ENCODE measurements around the gene TTC23L. TPM values are rescaled to one million over a fixed set of nuclear protein-coding genes. Genes with fewer than 3 reads are reported as not detected.
A peak's percentile ranks its signal among the peaks of the same experiment; 100 is the strongest.

Gene TTC23L
- total and polyA plus RNA-seq, 4 donors: 0.51 to 4.4 (median 1.1) TPM

GRCh38 chr5:34833976-34834793, 4.8 kb upstream of the TTC23L start:
- Histone ChIP-seq H3K4me1 (ENCODE audit: control insufficient read depth in 5 of 5, insufficient read depth in 5 of 5, low read length in 5 of 5) (peaks cover 0 to 17% (median 4%) of the 10 kb centered on the region in 5 donors), H3K9me3 (ENCODE audit: control insufficient read depth in 4 of 4, insufficient read depth in 3 of 4, low read length in 3 of 4) (no peaks in the 10 kb centered on the region), H3K27me3 (ENCODE audit: control insufficient read depth in 3 of 3, insufficient read depth in 3 of 3, low read length in 2 of 3) (no peaks in the 10 kb centered on the region), H3K9ac (ENCODE audit: insufficient read depth in 1 of 2, low read length in 2 of 2) (no peak overlapping the region), H3K4me3 (no peak overlapping the region), H3K36me3 (ENCODE audit: control insufficient read depth in 4 of 4, insufficient read depth in 4 of 4, low read length in 4 of 4) (peaks cover 0 to 10% (median 4%) of the 10 kb centered on the region in 4 donors), H3K27ac (ENCODE audit: low read depth in 1 of 2, low read length in 1 of 2) (no peak overlapping the region)
- DNase-seq: peak in 2 of 3 donors; percentile 38 to 69
- no peak for ATAC-seq (ENCODE audit: insufficient read depth, low FRiP score)
- WGBS, 2 donors: 83% methylated on average over 9 of the region's 9 CpGs
- no peak for TF ChIP-seq CTCF (IDR thresholded peaks at IDR 0.05; ENCODE audit: control extremely low read depth, extremely low read depth)

GRCh38 chr5:34834794-34835089, 4.2 kb upstream of the TTC23L start:
- Histone ChIP-seq H3K9me3 (ENCODE audit: control insufficient read depth in 4 of 4, insufficient read depth in 3 of 4, low read length in 3 of 4) (no peaks in the 10 kb centered on the region), H3K27ac (ENCODE audit: low read depth in 1 of 2, low read length in 1 of 2) (no peak overlapping the region), H3K36me3 (ENCODE audit: control insufficient read depth in 4 of 4, insufficient read depth in 4 of 4, low read length in 4 of 4) (peaks cover 0 to 10% (median 4%) of the 10 kb centered on the region in 4 donors), H3K9ac (ENCODE audit: insufficient read depth in 1 of 2, low read length in 2 of 2) (no peak overlapping the region), H3K4me1 (ENCODE audit: control insufficient read depth in 5 of 5, insufficient read depth in 5 of 5, low read length in 5 of 5) (peaks cover 0 to 17% (median 4%) of the 10 kb centered on the region in 5 donors), H3K27me3 (ENCODE audit: control insufficient read depth in 3 of 3, insufficient read depth in 3 of 3, low read length in 2 of 3) (no peaks in the 10 kb centered on the region), H3K4me3 (no peak overlapping the region)
- TF ChIP-seq CTCF (IDR thresholded peaks at IDR 0.05; ENCODE audit: control extremely low read depth, extremely low read depth): no peak
- no peak for DNase-seq
- no peak for ATAC-seq (ENCODE audit: insufficient read depth, low FRiP score)
- WGBS, 2 donors: 81 to 86% methylated on average over 1 of the region's 1 CpG

- Histone ChIP-seq H3K9ac (ENCODE audit: insufficient read depth in 1 of 2, low read length in 2 of 2) (no peak overlapping the region), H3K36me3 (ENCODE audit: control insufficient read depth in 4 of 4, insufficient read depth in 4 of 4, low read length in 4 of 4) (peaks cover 0 to 5% (median 2%) of the 10 kb centered on the region in 4 donors), H3K27ac (ENCODE audit: low read depth in 1 of 2, low read length in 1 of 2) (no peak overlapping the region), H3K4me3 (no peak overlapping the region), H3K27me3 (ENCODE audit: control insufficient read depth in 3 of 3, insufficient read depth in 3 of 3, low read length in 2 of 3) (no peaks in the 10 kb centered on the region), H3K9me3 (ENCODE audit: control insufficient read depth in 4 of 4, insufficient read depth in 3 of 4, low read length in 3 of 4) (no peaks in the 10 kb centered on the region), H3K4me1 (ENCODE audit: control insufficient read depth in 5 of 5, insufficient read depth in 5 of 5, low read length in 5 of 5) (peaks cover 0 to 16% (median 2%) of the 10 kb centered on the region in 5 donors)
- 94 to 97% methylated on average over 3 of the region's 3 CpGs for WGBS, 2 donors
- ATAC-seq (ENCODE audit: insufficient read depth, low FRiP score) (no peak), DNase-seq (no peak)
- TF ChIP-seq CTCF (IDR thresholded peaks at IDR 0.05; ENCODE audit: control extremely low read depth, extremely low read depth): no peak
Measured at GRCh38 chr5:34835664-34836063, 3.3 kb upstream of the TTC23L start.
